Vagina (tissue), 2 donors: ENCODE results near the gene RSU1.

Source experiments
- POLR2A ChIP-seq, 2 donors: fragments of 450-650 bp; IDR thresholded peaks; one replicate each; pipeline ENCODE4 v1.6.1; 2017; ENCODE audit warnings: antibody characterized with exemption in 2 of 2, mild to moderate bottlenecking in 2 of 2, moderate library complexity in 2 of 2
- POLR2AphosphoS5 ChIP-seq, 2 donors: sonication (generic); formaldehyde crosslinking; IDR thresholded peaks; one replicate each; pipeline ENCODE4 v1.9.0; 2017; ENCODE audit warnings: antibody characterized with exemption in 2 of 2, mild to moderate bottlenecking in 2 of 2, low read depth in 1 of 2; ENCODE audit not compliant: insufficient read depth in 1 of 2
- TF ChIP-seq, protein P1 (sequence below), 3 experiments: fragments of 450-650 bp in 2 of 3; fragments of 200-600 bp in 1 of 3; sonication (generic) in 1 of 3; IDR thresholded peaks; one replicate each; pipeline ENCODE4 v1.5.1; 2017 to 2019; ENCODE audit warnings: antibody characterized with exemption in 3 of 3, mild to moderate bottlenecking in 2 of 3, moderate library complexity in 2 of 3

DNA sequence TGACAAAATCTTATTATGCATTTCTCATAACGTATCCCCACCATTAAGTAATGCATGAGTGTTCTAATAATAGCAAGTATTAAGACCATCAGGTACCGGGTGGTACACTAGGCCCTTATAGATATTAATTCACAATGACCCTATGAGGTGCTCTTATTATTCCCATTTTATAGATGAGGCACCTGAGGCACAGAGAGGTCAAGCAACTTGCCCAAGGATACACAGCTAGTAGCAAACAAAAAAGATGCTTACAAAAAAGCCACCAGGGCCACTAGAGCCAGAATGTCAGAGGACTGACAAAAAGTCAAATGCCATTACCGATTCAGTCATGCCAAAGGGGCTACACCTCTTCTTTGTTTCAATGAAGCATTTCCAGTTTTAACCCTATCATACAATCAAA lies 5.9 kb downstream of the RSU1 start:
- TF ChIP-seq POLR2A (IDR thresholded peaks at IDR 0.05): no peak
- TF ChIP-seq, protein P1, sequence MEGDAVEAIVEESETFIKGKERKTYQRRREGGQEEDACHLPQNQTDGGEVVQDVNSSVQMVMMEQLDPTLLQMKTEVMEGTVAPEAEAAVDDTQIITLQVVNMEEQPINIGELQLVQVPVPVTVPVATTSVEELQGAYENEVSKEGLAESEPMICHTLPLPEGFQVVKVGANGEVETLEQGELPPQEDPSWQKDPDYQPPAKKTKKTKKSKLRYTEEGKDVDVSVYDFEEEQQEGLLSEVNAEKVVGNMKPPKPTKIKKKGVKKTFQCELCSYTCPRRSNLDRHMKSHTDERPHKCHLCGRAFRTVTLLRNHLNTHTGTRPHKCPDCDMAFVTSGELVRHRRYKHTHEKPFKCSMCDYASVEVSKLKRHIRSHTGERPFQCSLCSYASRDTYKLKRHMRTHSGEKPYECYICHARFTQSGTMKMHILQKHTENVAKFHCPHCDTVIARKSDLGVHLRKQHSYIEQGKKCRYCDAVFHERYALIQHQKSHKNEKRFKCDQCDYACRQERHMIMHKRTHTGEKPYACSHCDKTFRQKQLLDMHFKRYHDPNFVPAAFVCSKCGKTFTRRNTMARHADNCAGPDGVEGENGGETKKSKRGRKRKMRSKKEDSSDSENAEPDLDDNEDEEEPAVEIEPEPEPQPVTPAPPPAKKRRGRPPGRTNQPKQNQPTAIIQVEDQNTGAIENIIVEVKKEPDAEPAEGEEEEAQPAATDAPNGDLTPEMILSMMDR (IDR thresholded peaks at IDR 0.05): no peak
- TF ChIP-seq POLR2AphosphoS5 (IDR thresholded peaks at IDR 0.05; ENCODE audit: insufficient read depth in 1 of 2, low read depth in 1 of 2): no peak
